GM18858 (cell line): Measurements from ENCODE around the gene HCFC1R1.
"Not testable (repeated sequence)": the region's sequence is repeated elsewhere in the genome, so short reads cannot be mapped to it uniquely, and the experiment has no call there.

Experiments
- ATAC-seq: cut with Tn5 transposase; IDR thresholded peaks from one replicate; pipeline ENCODE4 v1.9.1; 2021; ENCODE audit not compliant: unreplicated experiment

Gene HCFC1R1

DNA sequence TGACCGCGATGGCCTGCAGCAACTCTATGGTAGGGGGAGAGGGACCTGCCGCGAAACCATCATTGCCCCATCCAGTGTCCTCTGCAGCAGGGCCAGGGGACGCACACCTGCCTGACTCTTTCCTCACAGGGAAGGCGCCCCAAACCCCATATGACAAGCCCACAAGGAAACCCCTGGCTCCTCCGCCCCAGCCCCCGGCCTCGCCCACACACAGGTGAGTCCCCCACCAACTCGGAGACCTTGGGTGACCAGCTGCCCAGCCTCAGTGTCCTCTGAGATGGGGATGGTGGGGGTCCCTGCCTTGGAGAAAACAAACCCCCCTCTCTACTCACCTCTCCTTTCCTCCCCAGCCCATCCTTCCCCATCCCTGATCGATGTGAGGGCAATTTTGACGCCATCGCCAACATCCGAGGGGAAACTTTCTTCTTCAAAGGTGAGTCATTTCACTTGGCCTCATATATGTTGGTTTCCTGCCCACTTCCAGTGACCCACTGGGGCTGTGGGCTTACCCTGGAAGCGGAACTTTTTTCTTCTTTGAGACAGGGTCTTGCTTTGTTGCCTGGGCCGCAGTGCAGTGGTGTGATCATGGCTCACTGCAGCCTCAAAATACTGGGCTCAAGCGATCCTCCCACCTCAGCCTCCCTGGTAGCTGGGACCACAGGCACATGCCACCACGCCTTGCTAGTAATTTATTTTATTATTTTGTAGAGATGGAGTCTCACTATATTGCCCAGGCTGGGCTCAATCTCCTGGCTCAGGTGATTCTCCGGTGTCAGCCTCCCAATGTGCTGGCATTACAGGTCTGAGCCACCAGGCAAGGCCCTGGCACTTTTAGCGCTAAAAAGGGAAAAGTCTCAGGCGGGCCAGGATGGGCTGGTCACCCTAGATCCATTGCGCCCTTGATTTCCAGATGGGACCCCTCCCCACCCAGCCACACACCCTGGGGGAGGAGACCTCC, 33.7 kb upstream of the HCFC1R1 start:
- ATAC-seq = no peak

DNA sequence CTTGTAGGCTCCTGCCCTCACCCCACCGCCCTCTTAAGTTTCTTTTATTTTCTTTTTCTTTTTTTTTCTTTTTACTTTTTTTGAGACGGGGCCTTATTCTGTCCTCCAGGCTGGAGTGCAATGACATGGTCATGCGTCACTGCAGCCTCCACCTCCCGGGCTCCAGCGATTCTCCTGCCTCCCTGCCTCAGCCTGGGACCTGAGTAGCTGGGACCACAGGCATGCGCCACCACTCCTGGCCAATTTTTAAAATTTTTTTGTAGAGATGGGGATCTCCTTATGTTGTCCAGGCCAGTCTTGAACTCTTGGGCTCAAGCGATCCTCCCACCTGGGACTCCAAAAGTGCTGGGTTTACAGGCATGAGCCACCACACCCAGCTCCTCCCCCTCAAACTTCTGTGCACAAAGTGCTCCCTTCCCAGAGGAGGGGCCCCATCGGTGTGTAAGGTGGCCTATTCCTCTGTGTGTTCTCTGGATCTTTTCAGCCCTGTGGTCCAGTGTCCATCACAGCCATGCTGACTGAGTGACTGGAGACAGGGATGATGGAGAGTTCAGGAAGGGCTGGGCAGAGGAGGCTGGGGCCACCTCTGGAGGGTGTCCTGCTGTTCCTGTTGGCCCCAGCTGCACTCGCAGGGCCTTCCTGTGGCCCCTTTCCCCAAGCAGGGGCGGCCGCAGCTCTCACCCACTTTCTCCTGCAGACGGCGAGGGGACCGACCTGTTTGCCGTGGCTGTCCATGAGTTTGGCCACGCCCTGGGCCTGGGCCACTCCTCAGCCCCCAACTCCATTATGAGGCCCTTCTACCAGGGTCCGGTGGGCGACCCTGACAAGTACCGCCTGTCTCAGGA, 32.8 kb upstream of the HCFC1R1 start:
- no peak for ATAC-seq

DNA sequence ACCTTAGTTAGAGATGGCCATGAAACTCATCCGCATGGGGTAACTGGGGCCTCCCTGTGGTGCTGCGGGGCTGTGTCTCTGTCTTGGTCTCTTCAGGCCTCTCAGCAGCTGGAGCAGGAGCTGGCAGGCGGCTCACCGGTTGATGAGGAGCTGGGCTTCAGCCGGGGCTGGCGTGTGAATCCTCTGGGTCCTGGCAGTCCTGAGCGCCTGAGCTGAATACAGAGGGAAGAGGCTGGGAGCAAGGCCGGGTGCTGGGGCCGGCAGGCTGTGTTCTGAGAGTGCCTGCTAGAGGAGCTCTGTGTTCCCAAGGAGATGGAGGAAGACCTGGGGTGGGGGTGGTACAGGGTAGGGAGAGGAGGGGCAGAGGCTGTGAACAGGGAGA, 32.0 kb upstream of the HCFC1R1 start:
- ATAC-seq = not testable (repeated sequence)

DNA sequence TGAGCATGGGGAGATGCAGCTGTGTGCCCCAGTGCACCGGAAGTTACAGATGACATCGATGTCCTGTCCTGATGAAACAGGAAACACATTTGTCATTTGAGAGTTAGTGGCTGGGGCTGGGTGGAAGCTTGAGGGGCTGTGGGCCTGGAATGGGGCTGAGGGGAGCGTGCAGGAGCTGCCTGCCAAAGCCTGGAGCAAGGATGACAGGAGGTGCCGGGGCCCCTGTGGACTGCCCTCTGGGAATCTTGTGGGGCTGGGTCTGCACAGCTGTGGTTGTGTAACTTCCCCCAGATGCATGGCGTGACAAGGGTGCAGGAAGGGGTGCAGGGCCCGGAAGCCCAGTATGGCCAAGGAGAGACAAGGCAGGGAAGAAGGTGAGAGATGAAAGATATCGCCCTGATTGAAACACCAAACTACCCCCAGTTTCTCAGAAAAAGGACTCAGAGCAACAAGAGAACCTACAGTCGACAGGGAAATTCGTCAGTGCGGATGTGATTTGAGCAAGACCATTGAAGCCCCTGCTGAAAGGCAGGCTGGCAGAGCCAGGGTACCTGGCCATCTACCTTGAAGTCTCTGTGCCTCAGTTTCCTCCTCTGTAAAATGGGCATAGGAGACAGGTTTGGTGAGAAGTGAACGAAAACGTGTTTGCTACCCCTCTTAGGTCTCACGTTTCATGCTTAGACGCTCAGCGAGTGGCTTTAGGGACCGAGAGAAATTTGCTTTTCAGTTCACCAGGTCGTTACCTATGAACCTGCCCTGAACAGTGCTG, 31.4 kb upstream of the HCFC1R1 start:
- ATAC-seq = no peak

DNA sequence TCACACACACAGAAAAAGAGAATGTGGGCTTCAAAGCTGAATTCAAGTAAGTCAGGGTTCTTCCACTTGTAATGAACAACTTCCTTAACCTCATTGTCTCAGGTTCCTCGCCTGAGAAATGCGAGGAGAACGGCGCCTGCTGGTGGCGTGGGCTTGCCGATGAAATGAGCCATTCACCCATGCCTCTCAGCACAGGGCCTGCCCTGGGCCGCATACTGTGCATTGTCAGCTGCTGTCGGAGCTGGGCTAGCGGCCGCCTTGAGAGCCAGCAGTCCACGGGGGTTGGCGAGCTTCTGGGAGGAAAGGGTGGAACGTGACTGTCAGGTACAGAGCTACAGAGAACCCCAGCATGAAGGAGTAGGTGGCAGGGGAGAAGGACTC, 29.6 kb upstream of the HCFC1R1 start:
- ATAC-seq = not testable (repeated sequence)

DNA sequence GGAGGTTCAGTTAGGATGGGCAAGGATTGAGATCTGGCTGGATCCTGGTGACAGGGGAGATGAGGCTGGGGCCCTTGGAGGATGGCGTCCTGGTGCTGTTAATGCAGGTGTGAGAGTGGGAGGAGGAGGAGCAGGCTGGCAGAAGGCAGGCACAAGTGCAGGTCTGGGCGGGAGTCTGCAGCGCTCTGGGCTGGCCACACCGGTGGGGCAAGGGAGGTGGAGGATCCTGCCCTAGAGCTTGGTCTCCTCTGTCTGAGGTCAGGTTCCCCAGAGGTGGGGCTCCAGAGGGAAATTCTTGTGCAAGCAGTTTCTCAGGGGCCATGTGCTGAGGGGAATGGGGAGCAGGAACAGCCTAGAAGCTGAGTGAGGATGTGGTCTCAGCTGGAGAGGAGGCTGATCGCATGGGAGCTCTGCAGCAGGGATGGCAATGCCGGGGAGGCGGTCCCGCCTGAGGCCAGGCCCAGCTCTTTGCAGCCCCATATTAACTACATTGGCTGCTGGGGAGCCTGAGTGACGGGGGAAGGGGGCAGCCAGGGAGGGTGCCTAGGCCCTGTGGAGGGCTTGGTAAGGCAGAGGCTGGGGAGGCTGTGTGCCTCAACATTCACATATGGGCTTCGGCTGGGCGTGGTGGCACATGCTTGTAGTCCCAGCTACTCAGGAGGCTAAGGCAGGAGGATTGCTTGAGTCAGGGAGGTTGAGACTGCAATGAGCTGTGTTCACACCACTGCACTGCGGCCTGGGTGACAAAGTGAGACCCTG, 29.0 kb upstream of the HCFC1R1 start:
- ATAC-seq = not testable (repeated sequence)

DNA sequence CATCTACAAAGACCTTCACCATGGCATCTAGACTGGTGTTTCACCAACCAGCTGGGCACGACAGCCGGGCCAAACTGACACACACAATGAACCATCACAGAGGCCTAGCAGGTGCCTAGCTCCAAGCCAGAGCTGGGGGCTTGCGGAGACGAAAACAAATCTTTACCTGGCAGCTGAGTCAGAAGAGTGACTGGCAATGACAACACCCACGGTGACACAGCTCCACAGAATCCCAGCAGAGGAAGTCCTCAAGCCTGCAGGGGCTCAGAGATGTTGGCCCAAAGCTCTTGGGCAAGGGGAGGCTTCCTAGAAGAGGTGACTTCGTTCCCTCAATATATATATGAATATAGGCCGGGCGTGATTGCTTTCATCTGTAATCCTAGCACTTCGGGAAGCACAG, 27.8 kb upstream of the HCFC1R1 start:
- ATAC-seq = no peak

DNA sequence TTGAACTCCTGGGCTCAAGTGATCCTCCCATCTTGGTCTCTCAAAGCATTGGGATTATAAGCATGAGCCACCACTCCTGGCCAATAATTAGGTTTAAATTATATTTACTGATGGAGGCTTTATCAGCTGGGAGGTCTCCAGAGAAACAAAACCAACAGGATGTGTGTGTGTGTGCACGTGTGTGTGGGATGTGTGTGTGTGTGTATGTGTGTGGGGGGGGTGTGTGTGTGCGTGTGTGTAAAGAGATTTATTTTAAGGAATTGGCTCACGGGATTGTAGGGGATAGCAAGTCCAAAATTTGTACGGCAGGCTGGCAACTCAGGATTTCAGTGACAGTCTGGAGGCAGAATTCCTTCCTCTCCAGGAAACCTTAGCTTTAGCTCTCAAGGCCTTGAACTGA, 27.3 kb upstream of the HCFC1R1 start:
- ATAC-seq = no peak

DNA sequence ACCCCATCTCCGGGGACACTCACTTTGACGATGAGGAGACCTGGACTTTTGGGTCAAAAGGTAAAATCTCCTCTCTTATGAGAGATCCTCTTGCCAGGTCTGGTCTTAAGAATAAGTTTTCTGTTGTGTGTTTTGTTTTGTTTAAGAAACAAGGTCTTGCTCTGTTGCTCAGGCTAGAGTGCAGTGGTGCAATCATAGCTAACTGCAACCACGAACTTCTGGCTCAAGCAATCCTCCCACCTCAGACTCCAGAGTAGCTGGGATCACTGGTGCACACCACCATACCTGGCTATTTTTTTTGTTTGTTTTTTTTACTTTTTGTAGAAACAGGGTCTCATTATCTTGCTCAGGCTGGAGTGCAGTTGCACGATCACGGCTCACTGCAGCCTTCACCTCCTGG, 26.7 kb upstream of the HCFC1R1 start:
- no peak for ATAC-seq

DNA sequence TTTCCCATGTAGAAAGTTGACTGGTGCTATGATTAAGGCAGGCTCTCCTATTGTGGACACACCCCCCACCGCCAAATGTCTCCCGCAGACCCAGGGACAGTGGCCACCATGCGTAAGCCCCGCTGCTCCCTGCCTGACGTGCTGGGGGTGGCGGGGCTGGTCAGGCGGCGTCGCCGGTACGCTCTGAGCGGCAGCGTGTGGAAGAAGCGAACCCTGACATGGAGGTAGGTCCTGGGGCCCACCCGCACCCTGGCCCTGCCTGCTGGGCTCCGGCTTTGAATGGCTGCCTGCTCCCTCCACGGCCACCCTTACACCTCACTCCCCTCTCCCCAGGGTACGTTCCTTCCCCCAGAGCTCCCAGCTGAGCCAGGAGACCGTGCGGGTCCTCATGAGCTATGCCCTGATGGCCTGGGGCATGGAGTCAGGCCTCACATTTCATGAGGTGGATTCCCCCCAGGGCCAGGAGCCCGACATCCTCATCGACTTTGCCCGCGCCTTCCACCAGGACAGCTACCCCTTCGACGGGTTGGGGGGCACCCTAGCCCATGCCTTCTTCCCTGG, 26.3 kb upstream of the HCFC1R1 start:
- ATAC-seq = no peak

DNA sequence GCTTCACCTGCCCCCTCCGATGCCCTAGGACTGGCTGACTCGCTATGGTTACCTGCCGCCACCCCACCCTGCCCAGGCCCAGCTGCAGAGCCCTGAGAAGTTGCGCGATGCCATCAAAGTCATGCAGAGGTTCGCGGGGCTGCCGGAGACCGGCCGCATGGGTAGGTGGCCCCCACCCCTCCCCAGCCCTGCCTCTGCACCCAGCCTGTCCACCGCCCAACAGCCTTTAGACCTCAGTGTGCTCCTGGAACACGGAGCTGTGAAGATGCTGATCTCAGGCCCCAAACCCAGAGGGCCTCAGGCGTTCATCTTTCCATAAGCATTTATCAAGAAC, 23.6 kb upstream of the HCFC1R1 start:
- ATAC-seq = no peak

DNA sequence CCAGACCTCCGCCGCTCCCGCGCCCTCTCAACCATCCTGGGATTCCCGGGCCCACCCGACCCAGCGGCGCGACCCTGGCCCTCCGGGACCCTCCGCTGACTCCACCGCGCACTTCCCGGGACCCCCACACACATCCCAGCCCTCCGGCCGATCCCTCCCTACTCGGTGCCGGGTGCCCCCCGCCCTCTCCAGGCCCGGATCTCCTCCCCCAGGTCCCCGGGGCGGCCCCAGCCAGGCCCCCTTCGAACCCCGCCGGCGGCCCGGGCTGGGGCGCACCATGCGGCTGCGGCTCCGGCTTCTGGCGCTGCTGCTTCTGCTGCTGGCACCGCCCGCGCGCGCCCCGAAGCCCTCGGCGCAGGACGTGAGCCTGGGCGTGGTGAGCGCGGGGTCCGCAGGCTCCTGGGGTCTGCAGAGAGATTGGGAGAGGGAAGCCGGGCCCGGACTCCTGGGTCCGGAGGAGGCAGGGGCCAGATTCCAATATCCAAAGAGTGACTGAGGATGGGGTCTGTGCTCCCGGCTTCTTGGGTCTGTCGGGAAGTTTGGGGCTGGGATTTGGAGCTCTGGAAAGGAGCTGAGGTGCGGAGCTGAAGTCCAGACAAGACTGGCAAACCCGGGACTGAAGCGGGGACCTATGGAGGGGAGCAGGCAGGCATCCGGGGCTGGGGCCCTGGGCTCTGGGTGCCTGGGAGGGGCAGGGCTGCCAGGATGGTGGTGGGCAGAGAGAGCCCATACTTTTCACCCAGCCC, 23.1 kb upstream of the HCFC1R1 start:
- ATAC-seq = no peak

DNA sequence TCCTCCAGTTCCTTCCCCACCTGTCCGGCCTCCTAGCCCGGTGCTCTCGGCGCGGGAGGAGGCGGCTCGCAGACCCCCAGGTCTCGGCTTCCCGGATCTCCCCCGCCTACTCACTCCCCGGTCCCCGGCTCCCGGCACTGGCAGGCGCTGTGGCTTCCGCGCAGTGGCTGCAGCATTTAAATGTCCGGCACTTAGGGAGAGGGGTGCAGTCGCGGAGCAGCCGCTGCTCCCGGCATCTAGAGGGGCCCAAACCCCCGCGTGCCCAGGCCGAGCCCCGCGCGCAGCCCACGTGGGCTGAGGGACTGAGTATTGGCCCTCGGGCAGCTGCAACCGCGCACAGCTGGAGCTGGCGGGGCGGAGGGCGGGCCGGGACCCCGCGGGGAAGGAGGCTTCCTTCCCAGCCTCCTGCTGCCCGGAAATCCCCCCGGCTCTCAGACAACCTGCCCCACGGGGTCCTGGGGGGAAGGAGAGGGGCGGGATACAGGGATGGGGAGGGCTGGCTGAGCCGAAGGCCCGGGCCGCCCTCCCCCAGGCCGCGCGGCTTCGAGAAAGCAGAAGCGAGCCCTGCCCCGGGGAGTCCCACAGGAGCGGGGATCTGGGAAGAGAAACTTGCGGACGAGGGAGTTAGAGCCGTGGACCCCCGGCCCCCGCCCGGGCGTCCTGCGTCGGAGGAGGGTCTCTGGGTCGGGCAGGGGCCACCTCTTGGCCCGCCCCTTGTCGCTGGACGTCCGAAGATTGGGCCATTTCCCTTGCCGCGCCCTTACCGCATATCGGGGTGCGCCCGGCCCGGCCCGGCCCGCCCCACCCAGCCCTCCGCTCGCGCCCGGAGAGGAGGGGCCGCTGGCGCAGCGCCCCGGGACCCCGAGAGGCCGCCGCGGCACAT, 22.3 kb upstream of the HCFC1R1 start, which contains the start of gene MMP25:
MMP25 (plus strand) TSS at position 804 of the 883 bp plus-strand sequence. CDS start 357 bp downstream, outside the sequence.
- ATAC-seq = no peak

DNA sequence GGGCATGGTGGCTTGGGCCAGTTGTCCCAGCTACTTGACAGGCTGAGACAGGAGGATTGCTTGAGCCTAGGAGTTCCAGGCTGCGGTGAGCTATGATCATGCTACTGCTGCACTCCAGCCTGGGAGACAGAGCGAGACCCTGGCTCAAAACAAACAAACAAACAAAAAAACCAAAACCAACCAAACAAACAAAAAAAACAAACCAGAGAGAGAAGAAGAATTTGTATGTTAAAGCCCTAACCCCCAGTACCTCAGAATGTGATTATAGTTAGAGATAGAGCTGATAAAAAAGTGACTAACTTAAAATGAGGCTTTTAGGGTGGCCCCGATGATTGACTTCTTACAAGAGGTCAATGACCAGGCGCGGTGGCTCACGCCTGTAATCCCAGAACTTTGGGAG, 21.0 kb upstream of the HCFC1R1 start:
- no peak for ATAC-seq

DNA sequence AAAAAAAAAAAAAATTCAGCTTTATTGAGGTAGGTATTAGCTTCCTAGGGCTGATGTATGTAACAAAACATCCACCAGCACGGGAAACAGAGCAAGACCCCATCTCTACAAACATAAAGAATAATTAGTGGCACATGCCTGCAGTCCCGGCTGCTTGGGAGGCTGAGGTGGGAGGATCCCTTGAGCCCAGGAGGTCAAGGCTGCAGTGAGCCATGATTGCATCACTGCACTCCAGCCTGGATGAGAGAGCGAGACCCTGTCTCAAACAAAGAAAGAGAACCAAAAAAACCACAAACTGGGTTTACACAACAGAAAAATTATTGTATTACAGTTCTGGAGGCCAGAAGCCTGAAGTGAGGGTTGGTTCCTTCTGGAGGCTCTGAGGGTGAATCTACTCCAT, 18.6 kb upstream of the HCFC1R1 start:
- ATAC-seq = no peak

DNA sequence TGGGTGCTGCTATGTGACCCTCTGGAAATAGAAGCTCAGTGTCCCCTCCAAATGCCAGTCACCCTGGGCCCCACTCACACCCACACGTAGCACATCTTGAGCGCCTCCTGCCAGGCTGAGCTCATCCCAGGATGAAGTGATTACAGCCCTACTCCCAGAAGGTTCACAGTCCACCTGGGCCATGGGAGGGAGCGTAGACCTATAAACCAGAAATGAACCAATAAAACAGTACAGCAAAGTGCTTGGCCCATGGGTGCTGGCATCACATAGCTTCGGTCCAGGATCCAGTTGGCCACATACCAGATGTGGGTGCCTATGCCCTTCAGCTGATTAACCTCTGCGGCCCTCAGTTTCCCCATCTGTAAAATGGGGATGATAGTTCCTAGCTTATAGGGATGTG, 15.2 kb upstream of the HCFC1R1 start:
- no peak for ATAC-seq

DNA sequence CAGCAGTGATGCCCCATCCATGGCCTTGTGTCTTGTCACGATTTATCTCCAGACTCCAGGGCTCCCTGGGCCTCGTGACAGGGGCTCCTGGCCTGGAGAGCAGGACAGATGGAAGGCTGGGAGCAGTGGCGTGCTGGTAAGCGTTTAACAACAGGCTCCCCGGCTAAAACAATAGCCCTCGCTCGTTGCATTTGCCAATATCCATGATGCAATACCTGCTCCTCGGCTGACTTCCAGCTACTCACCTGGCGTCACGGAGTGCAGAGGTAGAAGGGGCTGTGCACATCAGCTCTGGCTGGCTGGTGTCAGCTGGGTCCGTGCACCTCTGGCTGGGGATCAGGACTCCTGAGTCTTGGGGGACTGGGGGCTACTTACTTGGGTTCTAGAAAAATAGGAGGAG, 14.5 kb upstream of the HCFC1R1 start:
- ATAC-seq = no peak

DNA sequence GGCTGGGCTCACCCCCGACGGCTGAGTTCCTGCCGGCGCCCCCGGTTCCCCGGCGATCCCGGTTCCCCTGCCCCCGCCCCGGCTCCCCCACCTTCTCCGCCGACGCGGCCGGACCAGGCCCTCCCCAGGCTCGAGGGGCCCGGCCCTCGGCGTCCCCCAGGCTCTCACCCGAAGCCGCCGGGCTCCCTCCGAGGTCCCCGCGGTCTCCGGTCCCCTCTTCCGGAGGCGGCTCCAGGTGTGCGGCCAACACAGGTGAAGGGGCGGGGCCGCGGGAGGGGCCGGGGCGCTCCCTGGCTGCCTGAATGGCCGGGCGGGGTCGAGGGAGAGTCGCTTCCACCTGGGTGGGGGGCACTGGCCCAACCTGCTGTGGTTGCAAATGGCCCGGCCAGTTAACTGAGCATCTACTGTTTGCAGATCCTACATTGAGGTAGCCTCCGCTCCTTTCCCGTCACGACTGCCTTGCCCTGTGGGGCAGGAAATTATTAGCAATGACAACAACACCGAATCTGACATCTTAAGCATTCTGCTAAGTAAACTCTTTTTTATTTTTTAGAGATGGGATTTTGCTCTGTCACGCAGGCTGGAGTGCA, 13.1 kb upstream of the HCFC1R1 start, which contains the start of gene BICDL2:
BICDL2 (minus strand) TSS at position 219 of the 590 bp plus-strand sequence. CDS start 1,448 bp downstream, outside the sequence.
- no peak for ATAC-seq
